ENCODE data around the gene FBLN2. TPM values are rescaled to one million over a fixed set of nuclear protein-coding genes. Genes with fewer than 3 reads are reported as not detected.
A peak's percentile ranks its signal among the peaks of the same experiment; 100 is the strongest.

The FBLN2 gene
- total and polyA plus RNA-seq, 7 experiments from 2014 or later, result 0.11 to 1.5 TPM; not detected in 5

GRCh38 chr3:13644341-13645117 is 95.6 kb downstream of the FBLN2 start:
- Mint-ChIP-seq H3K27ac (no peak overlapping the region), H3K4me1 (peaks cover 9 to 15% (median 12%) of the 10 kb centered on the region in 7 donors), H3K27me3 (peaks cover 15 to 32% (median 20%) of the 10 kb centered on the region in 5 donors), H3K9me3 (no peaks in the 10 kb centered on the region), H3K4me3 (no peak overlapping the region), H3K36me3 (no peaks in the 10 kb centered on the region)
- Histone ChIP-seq H3K4me3 (ENCODE audit: low read length) (no peak overlapping the region), H3K4me1 (ENCODE audit: control insufficient read depth in 2 of 2, insufficient read depth in 2 of 2, low read length in 2 of 2) (peaks cover 9 to 12% of the 10 kb centered on the region in 2 donors), H3K36me3 (ENCODE audit: control insufficient read depth in 2 of 3, insufficient read depth in 3 of 3, low read length in 3 of 3) (no peaks in the 10 kb centered on the region), H3K27me3 (ENCODE audit: control insufficient read depth in 2 of 2, insufficient read depth in 2 of 2, low read length in 2 of 2) (no peaks in the 10 kb centered on the region), H3K9me3 (ENCODE audit: control insufficient read depth in 2 of 3, low read length in 3 of 3) (no peaks in the 10 kb centered on the region), H3K27ac (ENCODE audit: low read depth, low read length) (no peak overlapping the region)
- POLR2A ChIA-PET, result no interaction called here
- CTCF ChIA-PET, result interaction anchor here (0.9 to 3.1 kb wide), 4 partner anchors 8 to 148 kb away, joined by 3 to 9 read pairs (median 4); no protein-coding TSS in a partner anchor
- no peak for ATAC-seq
- intact Hi-C loops (cut with micrococcal nuclease), result loop anchor here in 1 of 2 donors (5.0 kb wide), 1 partner anchor 337 kb away; no protein-coding TSS in a partner anchor
- DNase-seq, result no peak

DNA sequence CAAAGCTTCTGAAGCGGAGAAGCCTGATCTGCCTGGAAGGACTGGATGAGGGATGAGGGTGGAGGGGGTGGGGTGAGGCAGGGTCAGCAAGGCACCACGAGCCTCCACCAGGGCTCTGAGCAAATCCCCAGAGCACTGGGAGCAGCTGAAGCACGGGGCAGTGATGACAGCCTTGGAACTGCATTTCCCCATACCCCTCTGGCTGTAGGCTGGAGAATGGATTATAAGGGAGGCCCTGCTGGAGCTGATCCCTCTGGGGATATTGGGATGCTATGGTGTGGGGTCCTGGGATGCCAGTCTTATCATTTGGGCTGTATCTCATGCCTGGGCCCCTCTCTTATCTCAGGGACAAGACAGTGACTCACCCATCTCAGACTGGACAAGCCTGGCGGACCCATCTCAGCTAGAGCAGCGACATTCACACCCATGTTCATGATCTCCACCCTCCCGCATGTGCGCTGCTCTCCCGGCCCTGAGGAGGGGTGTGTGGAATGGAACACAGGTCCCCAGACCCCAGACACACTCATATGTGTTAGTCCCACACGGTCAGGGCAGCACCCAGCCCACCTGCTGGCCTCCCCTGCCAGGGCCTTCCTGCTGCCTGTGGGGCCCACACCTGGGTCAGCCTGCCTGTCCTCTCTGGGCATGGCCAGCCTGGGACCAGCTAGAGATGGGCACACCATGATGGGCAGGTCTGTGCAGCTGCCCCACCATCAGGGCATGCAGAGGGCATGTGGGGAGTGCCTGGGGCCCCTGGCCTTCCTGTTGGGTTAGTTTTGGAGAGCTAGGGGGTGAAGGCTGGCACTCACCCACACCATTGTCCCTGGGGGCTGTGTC is 97.1 kb downstream of the FBLN2 start:
- ATAC-seq (no peak), DNase-seq (no peak)
- ChIA-PET POLR2A (no interaction called here), CTCF (interaction anchor here (0.7 to 3.1 kb wide), 9 partner anchors 9 to 554 kb away, joined by 3 to 9 read pairs (median 3); no protein-coding TSS in a partner anchor)
- H3K4me3 Mint-ChIP-seq, result no peak overlapping the region
- H3K9me3 Mint-ChIP-seq, result peaks cover 0 to 2% (median 0%) of the 10 kb centered on the region in 11 donors
- intact Hi-C loops (cut with micrococcal nuclease), result loop anchor here in 1 of 2 donors (5.0 kb wide), 1 partner anchor 339 kb away; no protein-coding TSS in a partner anchor
- no peak overlapping the region for H3K27ac ChIP-seq (ENCODE audit: low read depth, low read length)
- peaks cover 9 to 12% of the 10 kb centered on the region in 2 donors for H3K4me1 ChIP-seq (ENCODE audit: control insufficient read depth in 2 of 2, insufficient read depth in 2 of 2, low read length in 2 of 2)
- H3K9me3 ChIP-seq (ENCODE audit: control insufficient read depth in 2 of 3, low read length in 3 of 3), result no peaks in the 10 kb centered on the region
- peaks cover 15 to 41% (median 20%) of the 10 kb centered on the region in 5 donors for H3K27me3 Mint-ChIP-seq
- no peak overlapping the region for H3K4me3 ChIP-seq (ENCODE audit: low read length)
- no peak overlapping the region for H3K27ac Mint-ChIP-seq
- H3K4me1 Mint-ChIP-seq, result peaks cover 14 to 24% (median 22%) of the 10 kb centered on the region in 7 donors
- no peaks in the 10 kb centered on the region for H3K36me3 ChIP-seq (ENCODE audit: control insufficient read depth in 2 of 3, insufficient read depth in 3 of 3, low read length in 3 of 3)
- no peaks in the 10 kb centered on the region for H3K27me3 ChIP-seq (ENCODE audit: control insufficient read depth in 2 of 2, insufficient read depth in 2 of 2, low read length in 2 of 2)
- H3K36me3 Mint-ChIP-seq, result no peaks in the 10 kb centered on the region

- CTCF ChIA-PET, result interaction anchor here (0.7 to 14.9 kb wide), 18 partner anchors 9 to 632 kb away, joined by 3 to 522 read pairs (median 4); partner anchors contain the start of genes HDAC11 and WNT7A
- no peak overlapping the region for H3K27ac ChIP-seq (ENCODE audit: low read depth, low read length)
- intact Hi-C loops (cut with micrococcal nuclease), result loop anchor here (1.0 to 5.0 kb wide), 4 partner anchors 151 to 555 kb away; no protein-coding TSS in a partner anchor
- Mint-ChIP-seq H3K27me3 (peaks cover 15 to 47% (median 20%) of the 10 kb centered on the region in 5 donors), H3K9me3 (peaks cover 0 to 2% (median 0%) of the 10 kb centered on the region in 11 donors), H3K36me3 (no peaks in the 10 kb centered on the region), H3K27ac (no peak overlapping the region), H3K4me3 (peak overlapping the region in 4 of 10 donors; percentile 5 to 52 (median 42)), H3K4me1 (peaks cover 14 to 36% (median 22%) of the 10 kb centered on the region in 7 donors)
- no peaks in the 10 kb centered on the region for H3K27me3 ChIP-seq (ENCODE audit: control insufficient read depth in 2 of 2, insufficient read depth in 2 of 2, low read length in 2 of 2)
- no peaks in the 10 kb centered on the region for H3K9me3 ChIP-seq (ENCODE audit: control insufficient read depth in 2 of 3, low read length in 3 of 3)
- POLR2A ChIA-PET, result interaction anchor here (1.6 kb wide), 1 partner anchor 151 kb away, joined by 5 read pairs; no protein-coding TSS in a partner anchor
- no peak overlapping the region for H3K4me3 ChIP-seq (ENCODE audit: low read length)
- H3K4me1 ChIP-seq (ENCODE audit: control insufficient read depth in 2 of 2, insufficient read depth in 2 of 2, low read length in 2 of 2), result peaks cover 9 to 12% of the 10 kb centered on the region in 2 donors
- peak in 1 of 9 donors; percentile 14 for DNase-seq
- no peaks in the 10 kb centered on the region for H3K36me3 ChIP-seq (ENCODE audit: control insufficient read depth in 2 of 3, insufficient read depth in 3 of 3, low read length in 3 of 3)
- peak; percentile 38 for ATAC-seq
Measured at GRCh38 chr3:13647298-13648059, 98.6 kb downstream of the FBLN2 start.

- peak; percentile 50 to 82 (median 72) for DNase-seq
- no peaks in the 10 kb centered on the region for H3K9me3 ChIP-seq (ENCODE audit: control insufficient read depth in 2 of 3, low read length in 3 of 3)
- no peaks in the 10 kb centered on the region for H3K36me3 ChIP-seq (ENCODE audit: control insufficient read depth in 2 of 3, insufficient read depth in 3 of 3, low read length in 3 of 3)
- Mint-ChIP-seq H3K4me3 (peak overlapping the region in 7 of 10 donors; percentile 17 to 64 (median 41)), H3K4me1 (peaks cover 14 to 40% (median 23%) of the 10 kb centered on the region in 7 donors), H3K9me3 (peaks cover 0 to 2% (median 0%) of the 10 kb centered on the region in 11 donors), H3K36me3 (no peaks in the 10 kb centered on the region), H3K27ac (peak overlapping the region in 2 of 9 donors; percentile 57 to 87), H3K27me3 (peaks cover 15 to 48% (median 20%) of the 10 kb centered on the region in 5 donors)
- CTCF ChIA-PET, result interaction anchor here (0.7 to 14.9 kb wide), 18 partner anchors 10 to 632 kb away, joined by 3 to 522 read pairs (median 4); partner anchors contain the start of genes HDAC11 and WNT7A
- H3K27me3 ChIP-seq (ENCODE audit: control insufficient read depth in 2 of 2, insufficient read depth in 2 of 2, low read length in 2 of 2), result no peaks in the 10 kb centered on the region
- POLR2A ChIA-PET, result interaction anchor here (1.6 kb wide), 1 partner anchor 152 kb away, joined by 5 read pairs; no protein-coding TSS in a partner anchor
- intact Hi-C loops (cut with micrococcal nuclease), result loop anchor here (1.0 to 5.0 kb wide), 4 partner anchors 152 to 556 kb away; no protein-coding TSS in a partner anchor
- H3K4me1 ChIP-seq (ENCODE audit: control insufficient read depth in 2 of 2, insufficient read depth in 2 of 2, low read length in 2 of 2), result peaks cover 9 to 12% of the 10 kb centered on the region in 2 donors
- ATAC-seq, result peak; percentile 62
- H3K27ac ChIP-seq (ENCODE audit: low read depth, low read length), result no peak overlapping the region
- H3K4me3 ChIP-seq (ENCODE audit: low read length), result no peak overlapping the region
Measured at GRCh38 chr3:13648060-13649001, 99.4 kb downstream of the FBLN2 start.
